Measurements from ENCODE around the gene RAP1GAP. TPM values are rescaled to one million over a fixed set of nuclear protein-coding genes. Genes with fewer than 3 reads are reported as not detected.
A peak's percentile ranks its signal among the peaks of the same experiment; 100 is the strongest.
"Not testable (repeated sequence)": the region's sequence is repeated elsewhere in the genome, so short reads cannot be mapped to it uniquely, and the experiment has no call there.

The RAP1GAP gene
- total RNA-seq, 1 experiment from 2014 or later: 1.1 TPM

DNA sequence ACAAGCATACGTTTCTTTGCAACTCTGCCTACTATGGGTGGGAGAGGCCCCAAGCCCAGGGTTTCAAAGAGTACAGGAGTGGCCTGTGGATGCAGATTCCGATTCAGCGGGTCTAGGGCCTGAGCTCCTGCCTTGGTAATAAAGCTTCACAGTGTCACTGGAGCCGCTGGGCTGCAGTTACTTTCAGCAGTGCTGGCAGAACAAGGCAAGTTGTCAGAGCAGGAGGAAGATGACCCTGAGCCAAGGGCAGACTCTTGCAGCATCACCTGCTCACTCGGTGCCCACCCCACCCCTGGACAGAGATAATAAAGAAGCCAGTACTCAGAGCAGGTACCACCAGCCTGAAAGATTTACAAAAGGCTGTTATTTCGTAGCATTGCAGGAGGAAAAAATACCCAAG lies 8.0 kb upstream of the RAP1GAP start:
- DNase-seq (ENCODE audit: low read depth): no peak

DNA sequence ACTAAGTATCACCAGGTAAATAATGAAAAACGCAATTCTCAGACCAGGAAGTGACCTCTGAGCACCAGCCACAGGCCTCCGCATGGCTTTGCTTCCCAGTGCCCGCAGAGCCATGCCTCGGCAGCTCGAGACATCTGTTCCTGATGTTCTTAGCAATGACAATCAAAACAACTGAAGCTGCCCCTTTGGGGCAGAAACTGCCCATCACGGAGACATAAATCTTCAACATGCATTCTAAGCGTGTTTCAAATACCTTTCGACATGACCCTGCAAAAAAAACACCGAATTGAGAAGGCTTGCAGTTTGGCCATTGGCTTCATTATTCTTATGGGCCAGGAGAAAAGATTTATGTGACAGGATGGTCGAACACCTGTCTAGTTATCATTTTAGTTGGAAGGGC lies 5.8 kb upstream of the RAP1GAP start:
- no peak for DNase-seq (ENCODE audit: low read depth)

DNA sequence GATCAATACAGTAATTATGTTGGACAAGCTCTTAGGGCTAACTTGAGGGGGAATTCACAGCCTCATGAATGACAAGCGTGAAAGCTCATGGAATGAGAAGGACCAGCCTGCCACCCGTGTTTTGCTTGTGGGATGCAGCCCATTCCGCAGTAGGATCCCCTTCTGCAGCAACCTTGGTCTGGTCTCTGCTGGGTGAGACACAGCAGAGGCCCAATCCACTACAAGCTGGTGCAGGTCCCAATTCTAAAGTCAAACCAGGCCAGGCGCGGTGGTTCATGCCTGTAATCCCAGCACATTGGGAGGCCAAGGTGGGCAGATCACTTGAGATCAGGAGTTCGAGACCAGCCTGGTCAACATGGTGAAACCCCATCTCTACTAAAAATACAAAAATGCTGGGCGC lies 4.7 kb upstream of the RAP1GAP start:
- DNase-seq (ENCODE audit: low read depth): not testable (repeated sequence)

DNA sequence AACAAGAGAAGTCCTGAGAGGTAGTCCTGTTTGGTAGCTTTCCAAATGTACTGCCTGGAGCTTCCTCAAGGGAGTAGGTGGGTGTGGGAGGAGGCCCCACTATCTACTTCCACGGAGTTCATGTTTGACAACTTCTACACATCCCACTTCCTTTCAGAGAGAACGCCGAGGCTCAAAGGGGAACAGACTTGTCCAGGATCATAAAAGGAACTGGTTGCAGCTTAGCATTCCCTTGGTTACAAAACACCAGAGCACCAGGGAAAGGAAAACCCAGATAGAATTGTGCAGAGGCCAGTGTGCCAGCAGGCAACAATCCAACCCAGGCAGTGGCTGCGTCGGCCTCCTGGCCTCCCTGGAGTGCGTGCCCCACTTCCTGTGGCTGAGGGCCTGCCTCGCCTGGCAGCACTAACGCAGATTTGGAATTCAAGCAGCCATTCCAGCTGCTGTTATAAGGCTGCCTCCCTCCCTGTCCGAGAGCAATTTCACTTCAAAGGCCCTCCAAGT lies 4.2 kb upstream of the RAP1GAP start:
- peak; percentile 81 for DNase-seq (ENCODE audit: low read depth)

DNA sequence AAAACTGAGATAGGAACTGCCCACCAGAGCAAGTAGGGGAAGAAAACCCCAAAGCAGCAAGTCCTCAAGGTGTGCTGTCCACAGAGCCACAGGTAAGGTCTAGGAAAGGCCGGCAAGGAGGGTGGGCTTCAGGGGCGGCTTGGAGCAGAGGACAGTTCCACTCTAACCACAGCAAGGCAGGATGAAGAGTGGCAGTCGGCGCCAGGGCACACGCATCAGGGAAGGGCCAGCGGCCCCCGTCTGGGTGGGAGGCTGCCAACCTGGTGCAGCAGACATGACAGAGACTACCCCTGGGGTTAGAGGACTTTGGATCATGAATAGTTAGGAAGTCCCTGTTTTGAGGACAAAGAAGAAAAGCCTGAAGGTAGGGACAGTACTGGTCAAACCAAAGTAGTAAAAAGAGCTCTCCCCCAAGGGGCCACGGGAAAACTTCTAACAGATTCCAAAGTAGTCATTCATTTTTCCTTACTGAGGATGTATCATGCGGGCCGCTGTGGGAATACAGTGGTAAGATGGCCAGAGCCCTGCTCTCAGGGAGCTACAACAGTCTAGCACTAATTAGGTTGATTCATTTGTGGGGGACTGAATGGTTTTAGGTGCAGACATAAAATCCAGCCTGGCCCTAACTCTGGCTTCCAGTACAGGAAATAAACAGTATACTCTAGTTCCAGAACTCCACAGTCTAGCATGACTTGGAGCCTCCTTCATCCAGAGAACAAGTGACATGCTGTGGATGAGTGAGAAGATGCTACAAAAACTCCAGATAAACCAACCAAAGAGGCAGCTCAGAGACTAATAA lies 3.5 kb upstream of the RAP1GAP start:
- DNase-seq (ENCODE audit: low read depth): peak; percentile 61

DNA sequence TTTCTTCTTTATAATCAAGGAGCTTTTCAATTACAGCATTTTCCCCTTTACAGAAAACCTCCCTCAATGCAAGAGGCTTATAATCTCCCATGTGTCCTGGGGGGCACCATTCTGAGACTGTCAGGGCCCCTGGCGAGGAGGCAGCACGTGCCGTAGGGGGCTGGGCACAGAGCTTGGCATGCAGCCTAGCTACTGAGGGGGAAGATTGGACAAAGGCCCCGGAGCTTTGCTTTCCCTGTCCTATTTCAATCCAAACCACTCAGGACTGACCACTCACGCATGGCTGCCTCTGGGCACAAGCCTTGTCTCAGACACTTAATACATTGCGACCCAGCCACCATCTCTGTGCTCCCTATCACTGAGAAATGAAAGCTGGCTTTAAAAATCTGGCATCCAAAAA lies 2.8 kb upstream of the RAP1GAP start:
- DNase-seq (ENCODE audit: low read depth): no peak

DNA sequence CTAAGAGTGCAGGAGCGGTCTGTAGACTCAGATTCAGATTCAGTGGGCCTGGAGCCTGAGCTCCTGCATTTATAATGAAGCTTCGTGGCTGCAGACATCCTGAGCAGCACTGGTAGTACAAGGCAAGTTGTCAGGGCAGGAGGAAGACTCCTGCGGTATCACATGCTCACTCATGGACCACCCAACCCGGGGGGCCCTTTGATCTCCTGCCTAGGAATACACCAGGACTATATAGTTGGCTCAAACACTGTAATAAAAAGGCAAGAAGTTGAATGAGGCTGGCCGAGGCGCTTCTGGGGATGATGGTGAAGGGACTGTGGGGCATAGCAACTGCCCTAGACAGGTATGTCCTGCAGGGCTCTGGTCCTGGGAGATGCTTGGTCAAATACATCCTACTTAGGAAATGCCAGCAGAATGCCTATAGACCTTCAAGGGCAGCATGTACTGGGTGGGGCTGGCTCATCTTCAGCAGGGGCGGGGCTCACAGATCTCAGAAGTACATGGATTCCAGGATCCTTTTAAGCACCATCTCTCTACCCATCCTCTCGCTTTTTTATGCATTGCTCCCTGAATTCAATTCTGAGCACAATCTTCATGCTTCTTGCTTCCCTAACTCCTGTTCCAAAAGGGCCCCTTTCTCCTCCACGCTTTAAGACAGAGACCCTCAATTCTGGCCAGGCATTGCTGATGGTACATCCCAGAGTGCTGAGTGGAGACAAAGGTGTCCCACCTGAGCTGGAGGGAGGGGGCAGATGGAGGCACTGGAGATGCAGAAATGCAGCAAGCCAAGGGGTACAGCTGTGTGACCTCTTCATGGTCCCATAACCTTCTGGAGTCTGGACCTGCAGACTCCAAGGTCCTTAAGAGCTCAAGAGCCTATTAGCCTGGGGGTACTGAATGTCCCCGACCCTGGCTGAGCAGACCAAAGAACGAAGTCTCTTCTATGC lies 2.1 kb upstream of the RAP1GAP start:
- no peak for DNase-seq (ENCODE audit: low read depth)

DNA sequence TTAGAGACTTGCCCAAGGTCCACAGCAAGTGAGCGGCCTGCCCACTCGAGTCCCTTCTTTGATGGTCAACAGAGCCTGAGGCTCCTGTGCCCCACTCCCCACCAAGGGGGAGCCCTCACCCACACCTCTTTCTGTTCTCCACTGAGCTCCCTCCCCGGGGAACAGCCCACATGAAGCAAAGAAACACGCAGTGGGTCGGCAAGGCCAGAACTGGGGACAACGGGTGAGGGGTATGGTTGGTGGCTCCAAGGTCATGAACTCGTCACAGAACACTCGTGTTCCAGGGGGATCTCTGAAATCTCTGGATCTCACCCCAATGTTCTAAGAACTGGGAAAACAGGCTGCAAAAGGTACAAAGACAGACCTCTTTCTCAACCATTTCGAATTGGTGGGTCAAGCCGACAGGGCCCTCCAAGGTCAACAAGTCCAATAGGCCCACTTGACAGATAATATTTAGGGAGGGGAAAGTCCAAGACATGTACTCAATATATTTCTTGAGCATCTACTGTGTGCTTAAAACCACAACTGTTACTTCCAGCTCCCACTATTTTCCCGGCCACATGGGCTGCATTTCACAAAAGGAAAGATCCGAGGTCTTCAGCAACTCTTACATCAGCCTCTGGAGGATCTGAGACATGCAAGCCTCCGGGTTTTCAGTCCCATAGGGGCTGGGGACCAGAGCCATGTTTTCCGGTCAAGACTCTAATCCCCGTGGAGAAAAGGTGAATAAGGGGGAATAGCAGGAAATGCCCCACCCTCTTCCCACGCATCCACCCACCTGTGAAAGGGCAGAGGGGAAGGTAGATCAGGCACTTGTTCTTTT lies 1.1 kb upstream of the RAP1GAP start:
- no peak for DNase-seq (ENCODE audit: low read depth)

DNA sequence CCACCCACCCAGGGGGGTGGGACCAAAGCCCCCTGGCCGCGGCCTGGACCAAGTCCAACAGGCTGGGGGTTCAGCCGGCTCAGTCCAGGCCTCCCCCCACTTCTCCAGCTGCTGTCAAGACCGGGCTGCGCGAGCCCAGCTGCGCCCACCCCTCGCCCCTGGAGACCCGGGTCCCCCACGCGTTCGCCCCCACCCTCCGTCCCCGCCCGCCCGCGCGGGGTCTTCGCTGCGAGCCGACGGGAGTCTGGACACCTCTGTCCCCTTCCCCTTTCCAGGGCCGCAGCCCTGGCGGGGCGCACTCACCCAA lies 253 bp downstream of the RAP1GAP start:
- no peak for DNase-seq (ENCODE audit: low read depth)

DNA sequence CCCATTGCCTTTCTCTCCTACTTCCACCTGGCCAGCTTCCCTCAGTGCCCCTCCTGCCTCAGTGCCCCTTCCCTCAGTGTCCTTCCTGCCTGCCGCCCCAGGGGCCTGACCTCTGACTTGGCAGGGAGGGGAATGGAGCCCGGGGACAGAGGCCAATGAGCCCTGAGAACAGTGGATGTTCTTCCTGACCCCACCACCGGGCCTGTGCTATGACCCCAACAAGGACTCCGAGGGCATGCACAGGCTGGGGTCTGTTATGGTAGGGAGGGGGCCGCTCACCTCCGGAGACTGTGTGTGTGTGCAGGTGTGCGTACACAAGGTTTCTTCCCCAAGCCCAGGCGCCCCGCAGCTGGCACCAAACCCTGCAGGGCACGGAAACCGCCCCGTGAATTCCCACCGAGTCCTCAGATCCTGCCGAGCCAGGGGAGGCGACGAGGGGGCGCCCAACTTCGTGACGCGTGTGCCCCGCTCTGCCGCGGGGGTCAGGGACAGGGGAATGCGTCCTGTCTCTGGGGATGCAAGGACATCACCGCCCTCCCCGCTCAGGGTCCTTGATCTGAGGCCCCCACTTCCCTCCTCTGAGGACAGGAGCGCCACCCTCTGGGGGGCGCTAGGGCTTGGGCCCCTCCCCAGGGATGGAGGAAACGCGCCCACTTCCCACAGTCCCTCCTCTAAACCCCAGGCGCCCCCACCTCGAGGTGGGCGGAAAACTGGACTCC lies 766 bp downstream of the RAP1GAP start:
- no peak for DNase-seq (ENCODE audit: low read depth)

DNA sequence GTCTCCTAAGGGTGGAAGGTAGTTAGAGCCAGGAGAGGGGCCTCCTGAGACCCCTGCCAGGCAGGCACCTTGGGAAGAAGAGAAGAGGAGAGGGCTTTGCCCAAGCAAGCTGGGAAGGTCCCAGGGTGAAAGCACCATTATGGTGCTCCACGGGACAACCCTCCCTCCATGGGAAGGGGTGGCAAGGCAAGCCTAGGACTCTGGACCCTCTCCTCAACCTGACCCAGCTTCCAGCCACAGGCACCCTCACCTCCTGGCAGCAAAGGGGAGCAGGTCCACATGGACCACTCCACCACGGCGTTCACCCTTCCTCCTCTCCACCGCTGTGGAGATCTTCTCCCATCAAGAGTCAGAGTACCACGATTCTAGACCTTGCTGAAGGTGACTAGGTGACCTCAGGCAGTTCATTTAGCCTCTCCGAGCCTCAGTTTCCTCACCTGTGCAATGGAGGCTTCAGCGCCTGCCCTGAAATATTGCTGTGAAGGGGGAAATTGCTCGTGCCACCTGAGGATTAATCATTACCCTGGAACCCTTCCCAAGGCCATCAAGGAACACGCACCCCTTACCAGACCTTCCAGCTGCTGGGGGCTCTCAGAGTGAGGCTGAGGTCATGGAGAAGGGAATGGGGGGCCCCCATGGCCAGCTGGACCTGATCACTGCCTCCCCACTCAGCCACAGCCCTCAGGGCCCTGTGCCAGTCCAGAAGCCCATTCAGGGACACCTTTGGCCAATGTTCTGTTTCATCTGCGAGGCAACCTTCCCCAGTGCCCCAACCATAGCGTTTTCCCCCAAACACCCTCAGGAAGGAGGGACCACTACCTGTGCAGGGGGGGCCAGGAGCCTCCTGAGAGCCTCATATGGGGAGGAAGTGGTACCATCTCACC lies 1.6 kb downstream of the RAP1GAP start:
- DNase-seq (ENCODE audit: low read depth): no peak

DNA sequence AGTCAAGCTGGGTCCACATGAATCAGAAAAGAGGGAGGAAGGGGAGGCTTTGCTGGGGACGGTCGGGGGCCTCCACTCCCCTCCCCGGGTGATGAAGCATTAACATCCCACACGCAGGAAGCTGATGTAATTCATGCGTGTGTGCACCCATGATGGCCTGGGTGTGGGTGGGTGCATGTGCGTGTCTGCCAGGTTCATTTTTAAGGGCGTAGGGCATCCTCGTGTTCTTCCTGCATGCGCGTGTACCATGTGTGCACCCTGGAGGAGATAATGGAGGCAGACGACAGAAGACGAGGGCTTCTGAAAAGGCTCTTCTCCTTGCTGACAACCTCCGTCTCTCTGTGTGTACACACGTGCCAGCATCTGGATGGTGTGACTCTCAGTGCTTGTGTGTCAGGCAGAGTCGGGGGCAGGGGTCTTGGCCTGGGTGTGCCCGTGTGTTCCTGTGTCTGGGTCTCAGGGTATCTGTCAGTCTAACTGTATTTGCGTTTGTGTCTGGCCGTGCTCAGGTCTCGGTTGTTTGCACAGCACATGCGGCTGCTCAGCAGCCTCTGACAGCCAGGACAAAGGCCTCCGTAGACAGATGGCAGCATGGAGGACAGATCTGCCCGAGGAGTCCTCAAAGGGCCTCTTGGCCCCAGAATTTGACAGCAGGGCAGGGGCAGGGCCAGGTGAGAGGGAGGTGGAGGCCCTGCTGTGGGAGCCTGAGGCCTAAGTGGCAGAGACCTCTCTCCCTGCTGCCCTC lies 2.4 kb downstream of the RAP1GAP start:
- DNase-seq (ENCODE audit: low read depth): no peak

DNA sequence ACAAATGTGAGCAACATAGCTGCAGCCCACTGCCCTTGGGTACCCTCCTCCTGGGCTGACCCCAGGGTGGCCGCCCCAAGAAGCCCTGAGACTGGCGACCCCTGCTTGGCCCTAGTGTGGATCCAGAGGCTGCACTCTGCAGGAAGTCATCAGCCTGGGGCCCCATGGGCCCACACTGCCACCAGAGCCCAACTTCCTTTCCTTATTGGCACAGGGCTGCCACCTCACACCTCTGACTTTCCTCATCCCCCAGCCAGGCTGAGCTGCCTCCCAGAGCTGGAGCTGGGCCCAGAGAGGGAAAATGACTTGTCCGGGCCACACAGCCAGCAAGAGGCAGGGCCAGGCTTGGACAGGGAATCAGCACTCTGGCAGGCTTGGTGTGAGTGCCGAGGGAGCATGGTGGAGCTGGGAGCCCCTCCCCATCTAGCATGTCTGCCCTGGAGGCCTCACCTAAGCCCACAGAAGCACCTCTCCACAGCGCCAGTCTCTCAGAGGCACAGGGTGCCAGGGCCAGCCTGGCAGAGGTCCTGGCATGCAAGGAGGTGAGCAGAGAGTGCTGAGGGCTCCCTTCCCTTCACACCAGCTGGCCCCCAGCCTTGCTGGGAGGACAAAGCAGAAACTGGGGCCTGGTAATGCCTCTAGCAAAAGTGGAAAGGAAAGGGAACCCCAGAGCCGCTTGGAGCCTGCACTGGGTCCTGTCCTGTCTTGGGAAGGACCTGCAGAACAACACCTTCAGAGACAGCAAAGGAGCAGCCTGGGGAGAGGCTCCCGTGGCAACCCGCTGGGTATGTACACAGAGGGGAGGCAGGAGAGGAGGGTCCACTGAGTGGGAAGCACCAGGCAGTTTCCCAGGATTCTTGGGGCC lies 3.2 kb downstream of the RAP1GAP start:
- DNase-seq (ENCODE audit: low read depth): peak; percentile 54

DNA sequence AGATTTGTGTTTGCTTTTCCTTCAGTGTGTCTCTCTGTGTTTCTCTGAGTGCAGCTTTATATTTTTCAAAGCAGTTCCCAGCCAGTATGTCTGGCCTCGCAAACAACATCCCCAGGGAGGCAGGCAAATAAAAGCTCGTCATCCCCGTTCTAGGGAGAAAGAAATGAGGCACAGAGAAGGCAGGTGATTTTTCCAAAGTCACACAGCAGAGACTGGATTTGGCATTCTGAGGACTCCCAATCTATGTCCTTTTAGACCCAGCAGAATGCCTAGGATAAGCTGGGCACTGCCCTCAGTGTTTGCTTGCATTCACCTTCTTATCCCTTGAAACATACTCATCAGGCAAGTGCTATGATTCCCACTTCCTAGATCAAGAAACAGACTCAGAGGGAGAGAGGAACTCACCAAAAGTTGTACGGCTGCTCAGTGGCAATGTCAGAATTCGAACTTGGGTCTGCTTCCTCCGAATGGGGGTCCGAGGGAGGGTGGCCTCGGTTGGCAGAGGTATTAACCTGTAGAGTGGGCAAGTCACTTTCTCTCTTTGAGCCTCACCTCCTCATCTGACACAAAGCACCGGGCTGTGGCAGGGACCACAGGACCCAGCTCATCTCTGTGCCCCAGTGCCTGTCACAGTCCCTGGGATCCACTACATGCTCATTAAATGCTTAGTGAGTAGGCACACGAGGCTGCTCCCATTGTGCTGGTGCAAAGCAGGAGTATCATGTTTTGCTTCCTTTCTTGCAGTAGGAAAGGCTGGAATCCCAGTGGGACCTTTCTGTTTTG lies 4.2 kb downstream of the RAP1GAP start:
- no peak for DNase-seq (ENCODE audit: low read depth)

DNA sequence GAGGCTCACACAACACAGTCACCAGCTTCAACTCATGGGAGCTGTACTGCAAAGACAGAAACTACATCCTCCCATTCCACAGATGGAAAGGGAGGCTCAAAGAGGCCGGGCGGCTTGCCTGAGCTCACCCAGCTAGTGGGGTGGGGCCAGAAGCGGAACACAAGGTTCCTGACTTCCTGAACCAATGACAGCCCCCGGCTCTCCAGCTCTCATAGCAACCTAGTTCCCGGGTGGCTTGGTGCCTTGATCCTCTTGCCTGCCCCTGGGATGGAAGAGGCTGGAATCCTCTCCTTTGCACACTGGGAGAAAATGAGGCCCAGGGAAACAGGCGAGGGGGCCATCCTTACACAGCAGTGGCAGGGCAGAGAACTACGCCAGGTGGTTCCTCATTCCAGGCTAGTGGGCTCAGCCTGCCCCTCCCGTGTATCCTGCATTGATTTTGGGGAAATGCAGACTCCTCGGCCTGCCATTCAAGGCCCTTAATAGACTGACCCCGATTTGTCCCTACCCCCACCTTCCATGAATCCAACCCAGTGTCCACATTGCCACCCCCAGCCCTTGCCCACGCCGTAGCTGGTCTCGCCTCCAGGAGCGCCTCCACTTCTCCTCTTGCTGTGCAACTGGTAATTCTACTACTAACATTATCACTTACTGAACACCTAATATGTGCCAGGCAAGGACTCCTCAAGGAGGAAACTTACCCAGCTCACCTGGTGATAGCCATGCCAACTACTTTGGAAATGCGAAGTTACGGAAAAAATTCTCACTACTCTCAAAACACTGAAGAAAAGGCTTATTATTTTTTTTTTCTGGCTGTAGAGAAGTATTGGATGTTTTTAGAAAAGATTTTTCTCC lies 5.0 kb downstream of the RAP1GAP start:
- DNase-seq (ENCODE audit: low read depth): no peak

DNA sequence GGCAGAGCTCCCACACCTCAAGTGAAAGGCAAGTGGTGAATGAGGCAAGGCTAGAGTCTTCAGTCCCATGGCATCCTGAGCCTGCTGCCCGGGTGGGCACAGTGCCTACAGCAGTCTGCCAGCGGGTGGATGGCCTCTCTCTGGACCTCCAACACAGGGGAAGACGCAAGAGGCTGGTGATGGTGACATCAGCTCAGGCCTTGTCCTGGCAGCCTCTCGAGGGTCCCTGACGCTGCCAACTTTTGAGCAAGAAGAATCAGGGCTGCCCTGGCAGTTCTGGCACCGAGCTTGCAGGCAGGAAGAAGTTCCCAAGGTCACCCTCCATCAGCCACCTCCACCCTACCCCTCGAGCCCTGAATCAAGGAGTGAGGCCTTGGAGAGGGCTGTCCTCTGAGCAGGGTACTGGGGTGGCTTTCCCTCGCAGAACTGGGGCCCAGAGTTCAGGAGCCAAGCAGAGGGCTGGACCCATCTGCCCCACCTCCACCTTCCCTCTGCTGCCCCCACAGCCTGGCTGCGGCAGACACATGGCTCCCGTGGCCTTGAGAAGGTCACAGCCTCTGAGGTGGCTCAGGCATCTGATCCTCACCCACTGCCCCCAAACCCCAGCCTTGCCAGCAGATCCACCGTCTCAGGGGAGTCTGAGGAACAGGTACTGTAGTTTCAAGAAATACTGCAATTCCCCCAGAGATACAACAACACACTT lies 5.8 kb downstream of the RAP1GAP start:
- DNase-seq (ENCODE audit: low read depth): no peak
